Esophagus squamous epithelium (tissue), 4 donors: Measurements from ENCODE around the gene TVP23B.

Experiments used
- CTCF ChIP-seq, 6 experiments: fragments of 450-650 bp in 4 of 6; fragments of 200-600 bp in 2 of 6; sonication (generic) in 2 of 6; IDR thresholded peaks; one replicate each; pipeline ENCODE4 v1.5.1; 2016 to 2019; ENCODE audit warnings: antibody characterized with exemption in 6 of 6, mild to moderate bottlenecking in 4 of 6, moderate library complexity in 4 of 6
- POLR2A ChIP-seq, 4 donors: fragments of 450-650 bp; IDR thresholded peaks; one replicate each; pipeline ENCODE4 v1.6.1; 2017; ENCODE audit warnings: antibody characterized with exemption in 4 of 4, mild to moderate bottlenecking in 4 of 4, moderate library complexity in 3 of 4

- TF ChIP-seq CTCF (IDR thresholded peaks at IDR 0.05), result no peak
- TF ChIP-seq POLR2A (IDR thresholded peaks at IDR 0.05), result no peak
These were observed 74.0 kb downstream of the TVP23B start for GRCh38 chr17:18854956-18855355.
